HepG2 (cell line): Measurements from ENCODE around the gene TBC1D16. TPM values are rescaled to one million over a fixed set of nuclear protein-coding genes. Genes with fewer than 3 reads are reported as not detected.

Experiments used
- FOXM1 ChIP-seq: sonication (generic); formaldehyde crosslinking; IDR thresholded peaks from 2 replicates; pipeline ENCODE4 v1.5.0; 2020; ENCODE audit warnings: missing genetic modification reagents
- FOXO1 ChIP-seq: sonication (generic); formaldehyde crosslinking; IDR thresholded peaks from 2 replicates; pipeline ENCODE4 v1.4.0; 2020; ENCODE audit warnings: missing genetic modification reagents
- HCFC1 ChIP-seq: fragments of 150-350 bp; IDR thresholded peaks from 2 replicates; pipeline ENCODE4 v1.6.1; 2014; ENCODE audit warnings: low read depth, low read length
- HMGXB4 ChIP-seq, 2 experiments: sonication (generic) in 1 of 2; formaldehyde crosslinking in 1 of 2; IDR thresholded peaks; 2 replicates each; pipeline versions ENCODE4 v1.4.0 to v1.6.1; 2018 to 2020; ENCODE audit warnings: missing genetic modification reagents in 2 of 2, borderline replicate concordance in 1 of 2, low read depth in 1 of 2, mild to moderate bottlenecking in 1 of 2, missing biosample characterization in 1 of 2
- IRF9 ChIP-seq: sonication (generic); formaldehyde crosslinking; IDR thresholded peaks from 2 replicates; pipeline ENCODE4 v1.8.0; 2022; ENCODE audit warnings: missing genetic modification reagents, mild to moderate bottlenecking, borderline replicate concordance
- ISX ChIP-seq: sonication (generic); formaldehyde crosslinking; conservative IDR thresholded peaks from 2 replicates; pipeline ENCODE4 v1.5.0; 2020; ENCODE audit warnings: missing genetic modification reagents
- MXI1 ChIP-seq: IDR thresholded peaks from 3 replicates; pipeline ENCODE4 v1.6.1; 2012; ENCODE audit warnings: low read depth, low read length, inconsistent platforms, borderline replicate concordance
- NFYC ChIP-seq: IDR thresholded peaks from 2 replicates; pipeline ENCODE4 v1.6.1; 2016; ENCODE audit warnings: missing genetic modification reagents, missing compliant biosample characterization
- REXO4 ChIP-seq: sonication (generic); formaldehyde crosslinking; IDR thresholded peaks from 2 replicates; pipeline ENCODE4 v1.8.0; 2022; ENCODE audit warnings: missing genetic modification reagents, mild to moderate bottlenecking, borderline replicate concordance
- SMAD1 ChIP-seq: sonication (generic); formaldehyde crosslinking; IDR thresholded peaks from 2 replicates; pipeline ENCODE4 v1.4.0; 2020; ENCODE audit warnings: missing genetic modification reagents, low read depth, mild to moderate bottlenecking, borderline replicate concordance
- SMAD9 ChIP-seq: sonication (generic); formaldehyde crosslinking; IDR thresholded peaks from 2 replicates; pipeline ENCODE4 v1.5.1; 2020; ENCODE audit warnings: mild to moderate bottlenecking, missing genetic modification reagents
- SOX6 ChIP-seq, 2 experiments: fragments of 450-650 bp in 1 of 2; sonication (generic) in 1 of 2; formaldehyde crosslinking in 1 of 2; IDR thresholded peaks; 2 replicates each; pipeline versions ENCODE4 v1.4.0 to v1.6.1; 2017 to 2020; ENCODE audit warnings: antibody characterized with exemption in 1 of 2, mild to moderate bottlenecking in 1 of 2, missing genetic modification reagents in 1 of 2
- SRSF4 ChIP-seq: fragments of 200-400 bp; formaldehyde crosslinking; IDR thresholded peaks from one replicate; pipeline ENCODE4 v1.6.1; 2018; ENCODE audit warnings: mild to moderate bottlenecking, low read depth, low read length, moderate library complexity; ENCODE audit not compliant: poor library complexity, severe bottlenecking
- SUZ12 ChIP-seq: fragments of 150-350 bp; IDR thresholded peaks from 2 replicates; pipeline ENCODE4 v1.6.1; 2014; ENCODE audit warnings: low read depth, low read length
- TBL1XR1 ChIP-seq: fragments of 150-350 bp; IDR thresholded peaks from 2 replicates; pipeline ENCODE4 v1.6.1; 2014; ENCODE audit warnings: borderline replicate concordance, low read length; ENCODE audit not compliant: partially characterized antibody
- ZC3H13 ChIP-seq: sonication (generic); formaldehyde crosslinking; IDR thresholded peaks from 2 replicates; pipeline ENCODE4 v1.8.1; 2023; ENCODE audit warnings: mild to moderate bottlenecking, missing genetic modification reagents, moderate library complexity
- ZGPAT ChIP-seq: IDR thresholded peaks from 2 replicates; pipeline ENCODE4 v1.6.1; 2016; ENCODE audit warnings: mild to moderate bottlenecking
- ZMAT3 ChIP-seq: sonication (generic); formaldehyde crosslinking; conservative IDR thresholded peaks from 2 replicates; pipeline ENCODE4 v1.7.0; 2021; ENCODE audit warnings: missing genetic modification reagents
- ZNF292 ChIP-seq: sonication (generic); formaldehyde crosslinking; IDR thresholded peaks from 2 replicates; pipeline ENCODE4 v1.8.1; 2022; ENCODE audit warnings: mild to moderate bottlenecking, low read depth, missing genetic modification reagents, borderline replicate concordance
- ZNF326 ChIP-seq: sonication (generic); formaldehyde crosslinking; IDR thresholded peaks from 2 replicates; pipeline ENCODE4 v1.4.0; 2020; ENCODE audit warnings: missing genetic modification reagents, borderline replicate concordance
- ZNF431 ChIP-seq: sonication (generic); formaldehyde crosslinking; IDR thresholded peaks from 2 replicates; pipeline ENCODE4 v1.9.0; 2022; ENCODE audit warnings: missing genetic modification reagents, low read depth, mild to moderate bottlenecking, borderline replicate concordance
- ZNF557 ChIP-seq: sonication (generic); formaldehyde crosslinking; IDR thresholded peaks from 2 replicates; pipeline ENCODE4 v1.4.0; 2020; ENCODE audit warnings: missing genetic modification reagents
- ZNF589 ChIP-seq: sonication (generic); formaldehyde crosslinking; conservative IDR thresholded peaks from 2 replicates; pipeline ENCODE4 v1.8.0; 2022; ENCODE audit warnings: mild to moderate bottlenecking, moderate library complexity, missing genetic modification reagents
- ZNF670 ChIP-seq: sonication (generic); formaldehyde crosslinking; IDR thresholded peaks from 2 replicates; pipeline ENCODE4 v1.8.0; 2022; ENCODE audit warnings: mild to moderate bottlenecking, missing genetic modification reagents, borderline replicate concordance
- ZNF761 ChIP-seq: sonication (generic); formaldehyde crosslinking; conservative IDR thresholded peaks from 2 replicates; pipeline ENCODE4 v1.4.0; 2020; ENCODE audit warnings: mild to moderate bottlenecking, missing genetic modification reagents
- polyA plus RNA-seq, 8 experiments: library from polyadenylated mRNA; depleted of rRNA in 3 of 8; stranded (reverse) in 7 of 8; unstranded in 1 of 8; fragments of >200 nt; fragmentation: Illumina TruSeq in 4 of 8; extraction: Trizol in 4 of 8; gene quantifications; 2 replicates each; pipeline versions ENCODE4 v1.2.1 to v1.2.3, GENCODE V29; 2011 to 2016; ENCODE audit warnings: low read depth in 4 of 8, missing spikeins in 1 of 8, mixed read lengths in 1 of 8; ENCODE audit not compliant: insufficient read depth in 1 of 8
- total RNA-seq, 5 experiments: library from RNA; depleted of rRNA; stranded (reverse); fragments of >200 nt; fragmentation: Illumina TruSeq; extraction: Trizol; gene quantifications; 2 replicates each; pipeline ENCODE4 v1.2.3, GENCODE V29; 2016; ENCODE audit warnings: low read depth in 1 of 5

TBC1D16 gene
- total and polyA plus RNA-seq, 2 of the 13 experiments (the other 11 are each of a cell fraction or from before 2014, with no cell fraction given): 14.9 to 24.9 TPM

GRCh38 chr17:79988185-79988971 is 47.3 kb downstream of the TBC1D16 start (continued):
- TF ChIP-seq FOXO1 (CRISPR knock-in tag): peak; percentile 98
- 0 out of 2 replicates have a peak, but pooled peaks have one; percentile 73 for TF ChIP-seq SMAD9 (CRISPR knock-in tag)
- peak; percentile 82; the same call in 1 of the 2 replicates for TF ChIP-seq ISX (CRISPR knock-in tag)
- TF ChIP-seq ZGPAT: peak; percentile 98
- peak; percentile 78 for TF ChIP-seq ZC3H13
- peak; percentile 55; the same call in 1 of the 2 replicates for TF ChIP-seq ZNF589 (CRISPR knock-in tag)
- peak; percentile 95; the same call in 2 of the 3 replicates for TF ChIP-seq MXI1
- TF ChIP-seq ZNF431 (CRISPR knock-in tag): peak; percentile 51; the same call in 1 of the 2 replicates
- TF ChIP-seq REXO4 (CRISPR knock-in tag): no peak
- no peak for TF ChIP-seq SUZ12
- TF ChIP-seq HMGXB4 (CRISPR knock-in tag; IDR thresholded peaks at IDR 0.05; ENCODE audit: borderline replicate concordance in 1 of 2, low read depth in 1 of 2): peak; percentile 30 to 95; a peak in 3 of 4 replicates
- no peak for TF ChIP-seq SRSF4
- TF ChIP-seq ZNF761 (CRISPR knock-in tag): 0 out of 2 replicates have a peak, but pooled peaks have one; percentile 40
- TF ChIP-seq ZNF292: peak; percentile 91
- TF ChIP-seq TBL1XR1: peak; percentile 82
- no peak for TF ChIP-seq SOX6 (IDR thresholded peaks at IDR 0.05)
- peak; percentile 97 for TF ChIP-seq SOX6 (CRISPR knock-in tag; IDR thresholded peaks at IDR 0.05)
- peak; percentile 52; the same call in 1 of the 2 replicates for TF ChIP-seq NFYC (CRISPR knock-in tag)
- no peak for TF ChIP-seq ZNF670 (CRISPR knock-in tag)
- TF ChIP-seq ZNF557 (CRISPR knock-in tag): peak; percentile 83
- peak; percentile 56; the same call in 1 of the 2 replicates for TF ChIP-seq SMAD1 (CRISPR knock-in tag)
- TF ChIP-seq ZMAT3 (CRISPR knock-in tag): peak; percentile 93; the same call in 1 of the 2 replicates
- TF ChIP-seq HCFC1: 0 out of 2 replicates have a peak, but pooled peaks have one; percentile 19
- TF ChIP-seq ZNF326 (CRISPR knock-in tag): 0 out of 2 replicates have a peak, but pooled peaks have one; percentile 69
- no peak for TF ChIP-seq FOXM1 (CRISPR knock-in tag)
- TF ChIP-seq IRF9 (CRISPR knock-in tag): peak; percentile 94
